ENCODE measurements around the gene COPS9. TPM values are rescaled to one million over a fixed set of nuclear protein-coding genes. Genes with fewer than 3 reads are reported as not detected.

The COPS9 gene
- total and polyA plus RNA-seq, 2 experiments from 2014 or later: 91.7 to 629 TPM

- DNase-seq (ENCODE audit: low spot score) (no peak), ATAC-seq (no peak)
- H3K27ac Mint-ChIP-seq: no peak overlapping the region
- H3K4me2 ChIP-seq: no peak overlapping the region
- no peaks in the 10 kb centered on the region for H3K79me2 ChIP-seq (replicated peaks; ENCODE audit: insufficient read depth)
- no peak for TF ChIP-seq ETS1 (IDR thresholded peaks at IDR 0.05)
- TF ChIP-seq CTCF (conservative IDR thresholded peaks at IDR 0.05; ENCODE audit: low read depth in 2 of 2): no peak; a peak in 1 of 4 replicates
- no peak for TF ChIP-seq CREB1 (CRISPR knock-in tag; IDR thresholded peaks at IDR 0.05; ENCODE audit: low read depth)
- TF ChIP-seq NANOG (IDR thresholded peaks at IDR 0.05; ENCODE audit: borderline replicate concordance): no peak
- no peak for TF ChIP-seq STAT1 (IDR thresholded peaks at IDR 0.05; ENCODE audit: unreplicated experiment)
- no peak for TF ChIP-seq ZNF462 (CRISPR knock-in tag; IDR thresholded peaks at IDR 0.05)
- TF ChIP-seq EZH2phosphoT487 (IDR thresholded peaks at IDR 0.05; ENCODE audit: unreplicated experiment): no peak
- no peak for TF ChIP-seq JUNB (IDR thresholded peaks at IDR 0.05; ENCODE audit: unreplicated experiment)
- TF ChIP-seq ZNF114 (CRISPR knock-in tag; IDR thresholded peaks at IDR 0.05): no peak
- no peak for TF ChIP-seq ZNF331 (CRISPR knock-in tag; IDR thresholded peaks at IDR 0.05; ENCODE audit: low read depth)
- TF ChIP-seq POLR2AphosphoS5 (IDR thresholded peaks at IDR 0.05; ENCODE audit: low read depth): no peak
- TF ChIP-seq REST (IDR thresholded peaks at IDR 0.05; ENCODE audit: unreplicated experiment): no peak
- no peak for TF ChIP-seq EZH2 (IDR thresholded peaks at IDR 0.05; ENCODE audit: low read depth, unreplicated experiment)
- H2AFZ ChIP-seq: no peak overlapping the region
- peaks cover 5% of the 10 kb centered on the region for H3K27me3 Mint-ChIP-seq (ENCODE audit: insufficient read depth, low read depth, poor library complexity)
- H3K27me3 ChIP-seq (ENCODE audit: insufficient read depth): no peaks in the 10 kb centered on the region
- no peaks in the 10 kb centered on the region for H3K9me2 ChIP-seq (ENCODE audit: insufficient read depth)
- H3K4me3 Mint-ChIP-seq: no peak overlapping the region
- H3K4me1 Mint-ChIP-seq: no peaks in the 10 kb centered on the region
- no peaks in the 10 kb centered on the region for H3K36me3 ChIP-seq (ENCODE audit: insufficient read depth)
- H3F3A ChIP-seq (replicated peaks; ENCODE audit: low read depth): no peaks in the 10 kb centered on the region
- H3K4me3 ChIP-seq: no peak overlapping the region
- H3K9me3 Mint-ChIP-seq: no peaks in the 10 kb centered on the region
- H3K4me1 ChIP-seq (ENCODE audit: insufficient read depth): no peaks in the 10 kb centered on the region
- H3K27ac ChIP-seq (ENCODE audit: low read depth): no peak overlapping the region
- no peaks in the 10 kb centered on the region for H3K36me3 Mint-ChIP-seq (ENCODE audit: low read depth)
- H4K20me1 ChIP-seq (replicated peaks; ENCODE audit: insufficient read depth): no peaks in the 10 kb centered on the region
Observed at GRCh38 chr2:240179186-240179815, 43.2 kb upstream of the COPS9 start.

Data from GM23338 (cell line).